Ammon's horn (tissue), 1 donor: ENCODE results near the gene ABCD4.
A peak's percentile ranks its signal among the peaks of the same experiment; 100 is the strongest.

ENCODE experiments used
- DNase-seq: peaks from one replicate; pipeline ENCODE4 v3.0.0-alpha.2; 2016; ENCODE audit warnings: low spot score

The ABCD4 gene

GRCh38 chr14:74302152-74302628 lies 544 bp downstream of the ABCD4 start:
- DNase-seq = peak; percentile 52

GRCh38 chr14:74301594-74302151 lies 1.1 kb downstream of the ABCD4 start:
- DNase-seq = no peak

GRCh38 chr14:74299061-74299545 lies 3.6 kb downstream of the ABCD4 start:
- DNase-seq = peak; percentile 34

- no peak for DNase-seq
These were observed 4.7 kb downstream of the ABCD4 start for GRCh38 chr14:74297986-74298385.

- no peak for DNase-seq
These were observed 6.7 kb downstream of the ABCD4 start for GRCh38 chr14:74296037-74296467.

GRCh38 chr14:74293606-74294005 lies 9.1 kb downstream of the ABCD4 start:
- no peak for DNase-seq

- no peak for DNase-seq
These were observed 10.7 kb downstream of the ABCD4 start for GRCh38 chr14:74292061-74292460.

- DNase-seq = no peak
These were observed 12.3 kb downstream of the ABCD4 start for GRCh38 chr14:74290415-74290814.

GRCh38 chr14:74289801-74290200 lies 12.9 kb downstream of the ABCD4 start:
- DNase-seq = no peak

GRCh38 chr14:74286736-74287135 lies 16.0 kb downstream of the ABCD4 start:
- DNase-seq = no peak

GRCh38 chr14:74281069-74281468 lies 21.7 kb downstream of the ABCD4 start:
- peak; percentile 50 for DNase-seq

- DNase-seq = no peak
These were observed 24.7 kb downstream of the ABCD4 start for GRCh38 chr14:74278080-74278479.

GRCh38 chr14:74275241-74275841 lies 27.4 kb downstream of the ABCD4 start:
- DNase-seq = no peak

- no peak for DNase-seq
These were observed 31.4 kb downstream of the ABCD4 start for GRCh38 chr14:74271365-74271764.

GRCh38 chr14:74270382-74271177 lies 32.2 kb downstream of the ABCD4 start:
- DNase-seq = peak; percentile 73

GRCh38 chr14:74267588-74267987 lies 35.1 kb downstream of the ABCD4 start:
- no peak for DNase-seq

GRCh38 chr14:74265301-74265965 lies 37.3 kb downstream of the ABCD4 start:
- DNase-seq = no peak

- no peak for DNase-seq
These were observed 38.8 kb downstream of the ABCD4 start for GRCh38 chr14:74263921-74264320.

- no peak for DNase-seq
These were observed 39.6 kb downstream of the ABCD4 start for GRCh38 chr14:74263181-74263580.

GRCh38 chr14:74262076-74262475 lies 40.7 kb downstream of the ABCD4 start:
- DNase-seq = no peak

GRCh38 chr14:74261288-74261687 lies 41.4 kb downstream of the ABCD4 start:
- DNase-seq = no peak

GRCh38 chr14:74260525-74261233 lies 42.1 kb downstream of the ABCD4 start:
- no peak for DNase-seq
